GM19193 (cell line): ENCODE measurements around the gene LIX1L.

Experiments used
- POLR2A ChIP-seq: IDR thresholded peaks from 4 replicates; pipeline ENCODE4 v1.6.1; 2011; ENCODE audit not compliant: insufficient read depth, insufficient read length; ENCODE audit errors: extremely low read depth

Gene LIX1L

GRCh38 chr1:145884675-145885074 is 73.1 kb downstream of the LIX1L start:
- no peak for TF ChIP-seq POLR2A
